ENCODE measurements around the gene FMR1NB. TPM values are rescaled to one million over a fixed set of nuclear protein-coding genes. Genes with fewer than 3 reads are reported as not detected.

Gene FMR1NB
- total and polyA plus RNA-seq, 2 of the 4 experiments (the other 2 are of a cell fraction): not detected

- Histone ChIP-seq H3K79me1 (ENCODE audit: low read depth in 1 of 2, low read length in 2 of 2) (no peaks in the 10 kb centered on the region), H2AK9ac (replicated peaks; ENCODE audit: low read depth, low read length, poor library complexity) (no peak overlapping the region), H4K5ac (ENCODE audit: low read depth, low read length) (no peak overlapping the region), H3K36me3 (ENCODE audit: control insufficient read depth, insufficient read depth, low read length) (no peaks in the 10 kb centered on the region), H4K8ac (ENCODE audit: low read depth in 2 of 2, low read length in 2 of 2) (no peak overlapping the region), H2BK5ac (ENCODE audit: low read depth, low read length, poor library complexity, severe bottlenecking) (no peak overlapping the region), H2BK120ac (ENCODE audit: low read depth, low read length) (no peak overlapping the region), H2BK20ac (ENCODE audit: low read depth, low read length) (no peak overlapping the region), H3K4me3 (ENCODE audit: insufficient read depth, low read depth, low read length) (no peak overlapping the region), H2BK15ac (ENCODE audit: low read depth, low read length) (no peak overlapping the region), H3K56ac (ENCODE audit: extremely low read depth, insufficient read depth, low read length) (no peak overlapping the region), H3K23ac (ENCODE audit: low read depth, low read length) (no peak overlapping the region), H4K91ac (ENCODE audit: insufficient read depth, low read depth, low read length) (no peak overlapping the region), H3K14ac (replicated peaks; ENCODE audit: low read depth, low read length) (no peak overlapping the region), H3K27me3 (ENCODE audit: control insufficient read depth, insufficient read depth, low read length) (no peaks in the 10 kb centered on the region), H3K9me3 (ENCODE audit: control insufficient read depth, insufficient read depth, low read length) (no peaks in the 10 kb centered on the region), H3K27ac (ENCODE audit: insufficient read depth, low read length) (no peak overlapping the region), H4K20me1 (ENCODE audit: insufficient read depth, low read length) (no peaks in the 10 kb centered on the region), H2AFZ (replicated peaks; ENCODE audit: low read length, poor library complexity) (no peak overlapping the region), H3K9ac (ENCODE audit: low read depth, low read length) (no peak overlapping the region), H3K4me1 (ENCODE audit: control insufficient read depth, insufficient read depth, low read length) (no peaks in the 10 kb centered on the region), H3K18ac (ENCODE audit: low read depth, low read length) (no peak overlapping the region), H3K4me2 (ENCODE audit: low read depth, low read length) (no peak overlapping the region), H3K4ac (ENCODE audit: low read depth, low read length) (no peak overlapping the region), H3K9me1 (ENCODE audit: insufficient read depth, low read length) (no peaks in the 10 kb centered on the region), H2AK5ac (ENCODE audit: low read depth, low read length) (no peak overlapping the region)
- in situ Hi-C loops (cut with MboI; ENCODE audit: low sequenced_read_pairs) (no loop called here), intact Hi-C loops (cut with micrococcal nuclease) (no loop called here), dilution Hi-C loops (cut with HindIII; ENCODE audit: low sequenced_read_pairs, unreplicated experiment) (no loop called here)
- CTCF ChIA-PET: no interaction called here
- TF ChIP-seq POLR2A (IDR thresholded peaks at IDR 0.05; ENCODE audit: low read depth, low read length) (no peak), USF2 (IDR thresholded peaks at IDR 0.05; ENCODE audit: low read depth, low read length) (no peak), MAFK (IDR thresholded peaks at IDR 0.05; ENCODE audit: low read depth, low read length) (no peak), FOS (IDR thresholded peaks at IDR 0.05; ENCODE audit: low read depth, low read length) (no peak), RCOR1 (IDR thresholded peaks at IDR 0.05; ENCODE audit: insufficient replicate concordance, low read length) (no peak), BHLHE40 (IDR thresholded peaks at IDR 0.05; ENCODE audit: low read depth, low read length) (no peak), CHD1 (IDR thresholded peaks at IDR 0.05; ENCODE audit: low read depth, low read length) (no peak), RAD21 (IDR thresholded peaks at IDR 0.05; ENCODE audit: low read length) (no peak), CEBPB (IDR thresholded peaks at IDR 0.05; ENCODE audit: low read depth, low read length) (no peak), RFX5 (IDR thresholded peaks at IDR 0.05; ENCODE audit: low read depth, low read length) (no peak), NFE2L2 (IDR thresholded peaks at IDR 0.05; ENCODE audit: low read depth, low read length) (no peak), ELK1 (IDR thresholded peaks at IDR 0.05; ENCODE audit: borderline replicate concordance, low read depth, low read length) (no peak), CTCF (conservative IDR thresholded peaks at IDR 0.05; ENCODE audit: low read depth, low read length) (no peak), SMC3 (IDR thresholded peaks at IDR 0.05; ENCODE audit: low read depth, low read length) (no peak), MAZ (IDR thresholded peaks at IDR 0.05; ENCODE audit: borderline replicate concordance, low read depth, low read length) (no peak), MXI1 (IDR thresholded peaks at IDR 0.05; ENCODE audit: borderline replicate concordance, low read depth, low read length) (no peak)
- POLR2A ChIA-PET (ENCODE audit: unreplicated experiment): no interaction called here
- no TSS peak for BruUV-seq (replicated peaks)
- DNase-seq (no peak), ATAC-seq (ENCODE audit: low read depth) (no peak)
- WGBS, 2 experiments (ENCODE audit: extremely low coverage in 2 of 2, insufficient read length in 1 of 2): no CpG with 5 or more reads among the region's 1 CpG
Observed at GRCh38 chrX:147962476-147962875, 18.7 kb upstream of the FMR1NB start.

All from IMR-90 (cell line).